ENCODE results near the gene TRAPPC5. TPM values are rescaled to one million over a fixed set of nuclear protein-coding genes. Genes with fewer than 3 reads are reported as not detected.

The TRAPPC5 gene
- polyA plus RNA-seq, 1 experiment: 42.1 TPM

GRCh38 chr19:7669641-7670040 lies 11.0 kb upstream of the TRAPPC5 start:
- no peak for TF ChIP-seq CTCF (IDR thresholded peaks at IDR 0.05; ENCODE audit: low read depth, low read length)
- CTCF ChIA-PET: no interaction called here
- Histone ChIP-seq H3K4me3 (ENCODE audit: low read depth, low read length) (no peak overlapping the region), H3K27ac (ENCODE audit: low read depth, low read length) (no peak overlapping the region), H3K9me3 (ENCODE audit: control insufficient read depth, insufficient read depth, low read length) (peaks cover 6% of the 10 kb centered on the region), H3K27me3 (ENCODE audit: control insufficient read depth, insufficient read depth, low read length) (peaks cover 18% of the 10 kb centered on the region)
- DNase-seq (ENCODE audit: low read depth, low spot score): no peak
- POLR2A ChIA-PET: no interaction called here

- CTCF ChIA-PET: interaction anchor here (2.9 kb wide), 1 partner anchor 10 kb away, joined by 15 read pairs; the partner anchor contains the start of gene TRAPPC5
Measured at GRCh38 chr19:7670150-7670783, 10.4 kb upstream of the TRAPPC5 start.

GRCh38 chr19:7670790-7671189 lies 9.8 kb upstream of the TRAPPC5 start:
- no peak for DNase-seq (ENCODE audit: low read depth, low spot score)
- peaks cover 6% of the 10 kb centered on the region for H3K9me3 ChIP-seq (ENCODE audit: control insufficient read depth, insufficient read depth, low read length)
- H3K4me3 ChIP-seq (ENCODE audit: low read depth, low read length): no peak overlapping the region
- ChIA-PET CTCF (interaction anchor here (2.9 kb wide), 1 partner anchor 10 kb away, joined by 15 read pairs; the partner anchor contains the start of gene TRAPPC5), POLR2A (no interaction called here)
- H3K27me3 ChIP-seq (ENCODE audit: control insufficient read depth, insufficient read depth, low read length): peaks cover 15% of the 10 kb centered on the region
- no peak for TF ChIP-seq CTCF (IDR thresholded peaks at IDR 0.05; ENCODE audit: low read depth, low read length)
- no peak overlapping the region for H3K27ac ChIP-seq (ENCODE audit: low read depth, low read length)

More at GRCh38 chr19:7670150-7670783, 10.4 kb upstream of the TRAPPC5 start:
- Histone ChIP-seq H3K27ac (ENCODE audit: low read depth, low read length) (no peak overlapping the region), H3K4me3 (ENCODE audit: low read depth, low read length) (no peak overlapping the region), H3K27me3 (ENCODE audit: control insufficient read depth, insufficient read depth, low read length) (peaks cover 18% of the 10 kb centered on the region), H3K9me3 (ENCODE audit: control insufficient read depth, insufficient read depth, low read length) (peaks cover 6% of the 10 kb centered on the region)
- TF ChIP-seq CTCF (IDR thresholded peaks at IDR 0.05; ENCODE audit: low read depth, low read length): no peak
- POLR2A ChIA-PET: no interaction called here
- DNase-seq (ENCODE audit: low read depth, low spot score): no peak

GRCh38 chr19:7672522-7672921 lies 8.1 kb upstream of the TRAPPC5 start:
- H3K27ac ChIP-seq (ENCODE audit: low read depth, low read length): no peak overlapping the region
- no peak for TF ChIP-seq CTCF (IDR thresholded peaks at IDR 0.05; ENCODE audit: low read depth, low read length)
- peaks cover 6% of the 10 kb centered on the region for H3K9me3 ChIP-seq (ENCODE audit: control insufficient read depth, insufficient read depth, low read length)
- no peak overlapping the region for H3K4me3 ChIP-seq (ENCODE audit: low read depth, low read length)
- peaks cover 12% of the 10 kb centered on the region for H3K27me3 ChIP-seq (ENCODE audit: control insufficient read depth, insufficient read depth, low read length)
- CTCF ChIA-PET: interaction anchor here (2.9 kb wide), 1 partner anchor 8 kb away, joined by 15 read pairs; the partner anchor contains the start of gene TRAPPC5
- POLR2A ChIA-PET: no interaction called here
- DNase-seq (ENCODE audit: low read depth, low spot score): no peak

All from AG04450 (cell line).